SU-DHL-6 (cell line): Measurements from ENCODE around the gene NR4A3.

Experiments used
- EZH2phosphoT487 ChIP-seq: fragments of 200-600 bp; sonication (generic), shearing (Covaris generic); conservative IDR thresholded peaks from 2 replicates; pipeline ENCODE4 v1.6.1; 2018; ENCODE audit warnings: mild to moderate bottlenecking, antibody characterized with exemption, low read length, moderate library complexity, mixed read lengths
- TF ChIP-seq, protein P1 (sequence below): fragments of 200-600 bp; sonication (generic); IDR thresholded peaks from one replicate; pipeline ENCODE4 v1.5.1; 2017; ENCODE audit warnings: antibody characterized with exemption, mild to moderate bottlenecking, low read length, moderate library complexity; ENCODE audit not compliant: insufficient read depth, poor library complexity, severe bottlenecking

DNA sequence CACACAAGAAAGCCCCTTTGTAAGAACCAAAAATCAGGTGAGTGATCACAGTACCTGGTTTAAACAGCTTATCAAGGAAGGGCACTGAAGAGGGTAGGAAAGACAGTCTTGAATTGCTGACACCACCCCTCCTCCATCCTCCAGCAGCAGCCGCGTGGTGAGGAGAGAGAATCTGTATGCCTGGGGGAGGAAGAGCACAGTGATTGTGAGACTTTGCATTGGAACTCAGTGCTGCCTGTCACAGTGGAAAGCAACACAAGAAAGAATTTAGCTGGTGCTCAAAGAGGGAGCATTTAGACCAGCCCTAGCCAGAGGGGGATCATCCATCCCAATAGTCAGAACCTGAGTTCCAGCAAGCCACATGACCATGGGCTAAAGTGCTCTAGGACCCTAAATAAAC, 73.1 kb downstream of the NR4A3 start:
- TF ChIP-seq, protein P1, sequence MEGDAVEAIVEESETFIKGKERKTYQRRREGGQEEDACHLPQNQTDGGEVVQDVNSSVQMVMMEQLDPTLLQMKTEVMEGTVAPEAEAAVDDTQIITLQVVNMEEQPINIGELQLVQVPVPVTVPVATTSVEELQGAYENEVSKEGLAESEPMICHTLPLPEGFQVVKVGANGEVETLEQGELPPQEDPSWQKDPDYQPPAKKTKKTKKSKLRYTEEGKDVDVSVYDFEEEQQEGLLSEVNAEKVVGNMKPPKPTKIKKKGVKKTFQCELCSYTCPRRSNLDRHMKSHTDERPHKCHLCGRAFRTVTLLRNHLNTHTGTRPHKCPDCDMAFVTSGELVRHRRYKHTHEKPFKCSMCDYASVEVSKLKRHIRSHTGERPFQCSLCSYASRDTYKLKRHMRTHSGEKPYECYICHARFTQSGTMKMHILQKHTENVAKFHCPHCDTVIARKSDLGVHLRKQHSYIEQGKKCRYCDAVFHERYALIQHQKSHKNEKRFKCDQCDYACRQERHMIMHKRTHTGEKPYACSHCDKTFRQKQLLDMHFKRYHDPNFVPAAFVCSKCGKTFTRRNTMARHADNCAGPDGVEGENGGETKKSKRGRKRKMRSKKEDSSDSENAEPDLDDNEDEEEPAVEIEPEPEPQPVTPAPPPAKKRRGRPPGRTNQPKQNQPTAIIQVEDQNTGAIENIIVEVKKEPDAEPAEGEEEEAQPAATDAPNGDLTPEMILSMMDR = no peak
- no peak for TF ChIP-seq EZH2phosphoT487
